Transverse colon (tissue), 4 donors: Measurements from ENCODE around the gene KTI12. TPM values are rescaled to one million over a fixed set of nuclear protein-coding genes. Genes with fewer than 3 reads are reported as not detected.
A peak's percentile ranks its signal among the peaks of the same experiment; 100 is the strongest.

Experiments
- DNase-seq: peaks from one replicate; pipeline ENCODE4 v3.0.0-alpha.2; 2019
- H3K27ac ChIP-seq, 4 donors: fragments of 200-600 bp; sonication (generic); 2 replicates each; pipeline ENCODE4 v1.5.1; 2016 to 2018; ENCODE audit warnings: inconsistent platforms in 4 of 4
- H3K27me3 ChIP-seq: fragments of 200-600 bp; sonication (generic); 2 replicates; pipeline ENCODE4 v1.5.1; 2017; ENCODE audit warnings: inconsistent platforms
- H3K36me3 ChIP-seq, 4 donors: fragments of 200-600 bp; sonication (generic); 2 replicates each; pipeline ENCODE4 v1.5.1; 2017 to 2019; ENCODE audit warnings: inconsistent platforms in 4 of 4
- H3K4me1 ChIP-seq, 4 donors: fragments of 200-600 bp; sonication (generic); 2 replicates each; pipeline ENCODE4 v1.5.1; 2017 to 2020; ENCODE audit warnings: inconsistent platforms in 4 of 4
- H3K4me3 ChIP-seq, 4 donors: fragments of 200-600 bp; sonication (generic); 1 replicate in 1 of 4; 2 replicates in 3 of 4; pipeline versions ENCODE4 v1.5.1 to v1.6.1; 2017 to 2019; ENCODE audit warnings: inconsistent platforms in 4 of 4
- H3K9me3 ChIP-seq, 2 donors: fragments of 200-600 bp; sonication (generic); 2 replicates each; pipeline ENCODE4 v1.5.1; 2017 to 2019; ENCODE audit warnings: inconsistent platforms in 2 of 2
- EP300 ChIP-seq: sonication (generic); formaldehyde crosslinking; IDR thresholded peaks from one replicate; pipeline ENCODE4 v1.6.1; 2017; ENCODE audit warnings: antibody characterized with exemption, low read depth
- POLR2A ChIP-seq: fragments of 450-650 bp; IDR thresholded peaks from one replicate; pipeline ENCODE4 v1.6.1; 2016; ENCODE audit warnings: antibody characterized with exemption, mild to moderate bottlenecking, moderate library complexity
- POLR2AphosphoS5 ChIP-seq, 3 donors: sonication (generic); formaldehyde crosslinking; IDR thresholded peaks; one replicate each; pipeline ENCODE4 v1.6.1; 2016; ENCODE audit warnings: antibody characterized with exemption in 3 of 3
- WGBS, 2 donors: methylation state at CpG; one replicate each; pipeline ENCODE4 v1.1.5; 2018; ENCODE audit warnings: low coverage in 1 of 2; 5-methylcytosine and 5-hydroxymethylcytosine counted together
- in situ Hi-C, 4 donors: fragments of 200-750 bp; cut with MboI; loops; one replicate each; pipeline versions ENCODE4 v1.15.0 to v1.15.1; 2017; ENCODE audit warnings: low sequenced_read_pairs in 3 of 4, low pct_ligation_motif_present in 1 of 4, low pct_unique_long_range_greater_than_20kb in 1 of 4
- intact Hi-C: fragments of 100-400 bp; cut with DNase I; formaldehyde crosslinking; loops from one replicate; pipeline ENCODE4 v1.15.1; 2023; ENCODE audit warnings: low total_unique reads
- total RNA-seq, 4 donors: library from RNA; depleted of rRNA; stranded (reverse); fragments of >200 nt; gene quantifications; one replicate each; pipeline ENCODE4 v1.1.0, GENCODE V29; 2016
- TF ChIP-seq, protein P1 (sequence below), 5 experiments: fragments of 200-600 bp in 3 of 5; fragments of 450-650 bp in 2 of 5; sonication (generic) in 3 of 5; IDR thresholded peaks; 1 replicate in 2 of 5; 2 replicates in 3 of 5; pipeline ENCODE4 v1.5.1; 2016 to 2017; ENCODE audit warnings: antibody characterized with exemption in 5 of 5, inconsistent platforms in 3 of 5, mild to moderate bottlenecking in 2 of 5, moderate library complexity in 1 of 5

KTI12 gene
- total RNA-seq, 4 donors from 2014 or later: 1.8 to 7.9 (median 7.3) TPM; not detected in 1

DNA sequence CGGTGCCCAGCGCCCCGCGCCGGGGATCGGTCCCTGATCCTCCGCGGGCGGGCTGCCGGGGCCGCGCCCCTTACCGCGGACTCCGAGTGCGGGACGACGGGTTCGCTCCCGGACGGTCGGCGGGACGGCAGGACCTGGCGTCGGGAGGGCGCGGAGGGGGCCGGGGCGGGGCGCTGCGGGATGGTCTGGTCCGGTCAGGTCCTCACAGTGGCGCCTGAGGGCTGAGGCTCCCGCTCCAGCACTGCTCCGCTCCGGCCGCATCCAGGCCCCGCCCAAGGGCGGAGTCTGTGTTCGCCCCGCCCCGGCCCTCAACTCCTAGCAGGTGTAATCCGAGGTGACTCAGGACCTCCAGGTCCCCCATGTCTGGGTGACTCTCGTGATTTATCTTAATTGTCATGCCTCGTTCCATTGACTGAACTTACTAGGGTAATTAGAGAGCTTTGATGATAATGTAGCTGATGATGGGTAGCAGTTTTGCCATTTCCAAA, 43.1 kb downstream of the KTI12 start, which contains the start of gene RAB3B:
RAB3B (minus strand) TSS at position 223 of the 488 bp plus-strand sequence. CDS start 13,583 bp downstream, outside the sequence.
- Histone ChIP-seq H3K27ac (no peak within 1 kb of the TSS), H3K27me3 (peaks cover 49% of the 10 kb centered on the region), H3K4me1 (peaks cover 0 to 6% (median 4%) of the 10 kb centered on the region in 4 donors), H3K9me3 (no peaks in the 10 kb centered on the region), H3K36me3 (no peaks in the 10 kb centered on the region), H3K4me3 (peak within 1 kb of the TSS; percentile 23 to 53 (median 40))
- intact Hi-C loops: no loop called here
- in situ Hi-C loops: loop anchor here in 2 of 4 donors (10.0 kb wide), 1 partner anchor 86 kb away; no protein-coding TSS in a partner anchor
- TF ChIP-seq POLR2AphosphoS5 (IDR thresholded peaks at IDR 0.05) (no peak), EP300 (no peak), POLR2A (no peak)
- TF ChIP-seq, protein P1, sequence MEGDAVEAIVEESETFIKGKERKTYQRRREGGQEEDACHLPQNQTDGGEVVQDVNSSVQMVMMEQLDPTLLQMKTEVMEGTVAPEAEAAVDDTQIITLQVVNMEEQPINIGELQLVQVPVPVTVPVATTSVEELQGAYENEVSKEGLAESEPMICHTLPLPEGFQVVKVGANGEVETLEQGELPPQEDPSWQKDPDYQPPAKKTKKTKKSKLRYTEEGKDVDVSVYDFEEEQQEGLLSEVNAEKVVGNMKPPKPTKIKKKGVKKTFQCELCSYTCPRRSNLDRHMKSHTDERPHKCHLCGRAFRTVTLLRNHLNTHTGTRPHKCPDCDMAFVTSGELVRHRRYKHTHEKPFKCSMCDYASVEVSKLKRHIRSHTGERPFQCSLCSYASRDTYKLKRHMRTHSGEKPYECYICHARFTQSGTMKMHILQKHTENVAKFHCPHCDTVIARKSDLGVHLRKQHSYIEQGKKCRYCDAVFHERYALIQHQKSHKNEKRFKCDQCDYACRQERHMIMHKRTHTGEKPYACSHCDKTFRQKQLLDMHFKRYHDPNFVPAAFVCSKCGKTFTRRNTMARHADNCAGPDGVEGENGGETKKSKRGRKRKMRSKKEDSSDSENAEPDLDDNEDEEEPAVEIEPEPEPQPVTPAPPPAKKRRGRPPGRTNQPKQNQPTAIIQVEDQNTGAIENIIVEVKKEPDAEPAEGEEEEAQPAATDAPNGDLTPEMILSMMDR (IDR thresholded peaks at IDR 0.05): no peak
- WGBS, 2 donors: 1% methylated on average over 37 of the region's 46 CpGs; no CpG with 5 or more reads in 1 of the 2 donors
- peak; percentile 81 for DNase-seq

DNA sequence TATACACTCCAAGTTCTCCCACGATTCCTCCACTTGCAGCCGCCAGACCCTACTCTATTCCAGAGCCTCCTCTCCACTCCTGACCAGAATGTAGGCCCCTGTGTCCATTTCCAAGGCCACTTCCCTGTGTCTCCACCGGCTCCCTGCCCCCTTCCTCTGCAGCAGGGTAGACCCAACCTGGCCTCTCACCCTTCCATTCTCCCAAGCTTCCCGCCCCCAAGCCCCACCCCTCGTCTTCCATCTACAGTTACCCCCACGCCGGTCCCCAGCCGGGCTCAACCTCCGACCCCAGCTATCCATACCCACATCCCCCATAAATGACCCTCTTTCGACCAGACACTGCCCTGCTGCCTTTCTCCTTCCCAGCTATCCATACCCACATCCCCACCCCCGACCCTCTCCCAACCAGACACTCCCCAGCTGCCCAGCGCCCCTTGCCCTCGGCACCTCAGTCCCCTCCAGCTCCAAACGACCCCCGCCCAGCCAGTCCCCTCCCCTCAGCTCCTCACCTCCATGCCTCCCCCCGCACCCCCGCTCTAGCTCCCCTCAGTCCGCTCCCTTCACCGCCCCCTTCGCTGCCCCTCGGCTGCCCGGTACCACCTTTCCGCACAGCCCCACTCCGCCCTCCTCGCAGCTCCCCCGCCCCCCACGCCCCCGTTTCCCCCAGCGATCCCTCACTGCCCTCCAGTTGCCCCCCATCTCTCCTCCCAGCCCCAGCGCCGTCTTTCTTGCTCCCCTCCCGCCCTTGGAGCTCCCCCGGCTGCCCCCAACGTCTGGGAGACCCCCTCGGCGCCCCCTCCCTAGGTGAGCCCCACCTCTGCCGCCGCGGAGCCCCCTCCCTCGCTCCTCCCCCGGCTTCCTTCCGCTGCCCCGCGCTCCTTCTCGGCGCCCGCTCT, 43.8 kb downstream of the KTI12 start:
- 42 to 61% methylated on average over 15 to 22 of the region's 47 CpGs for WGBS, 2 donors
- DNase-seq: no peak
- TF ChIP-seq POLR2AphosphoS5 (IDR thresholded peaks at IDR 0.05) (no peak), POLR2A (no peak), EP300 (no peak)
- TF ChIP-seq, protein P1 (IDR thresholded peaks at IDR 0.05): no peak
- Histone ChIP-seq H3K27me3 (peaks cover 49% of the 10 kb centered on the region), H3K4me1 (peaks cover 0 to 6% (median 4%) of the 10 kb centered on the region in 4 donors), H3K4me3 (peak overlapping the region; percentile 23 to 53 (median 40)), H3K36me3 (no peaks in the 10 kb centered on the region), H3K27ac (no peak overlapping the region), H3K9me3 (no peaks in the 10 kb centered on the region)
- in situ Hi-C loops: loop anchor here in 2 of 4 donors (10.0 kb wide), 1 partner anchor 85 kb away; no protein-coding TSS in a partner anchor
- intact Hi-C loops: no loop called here

DNA sequence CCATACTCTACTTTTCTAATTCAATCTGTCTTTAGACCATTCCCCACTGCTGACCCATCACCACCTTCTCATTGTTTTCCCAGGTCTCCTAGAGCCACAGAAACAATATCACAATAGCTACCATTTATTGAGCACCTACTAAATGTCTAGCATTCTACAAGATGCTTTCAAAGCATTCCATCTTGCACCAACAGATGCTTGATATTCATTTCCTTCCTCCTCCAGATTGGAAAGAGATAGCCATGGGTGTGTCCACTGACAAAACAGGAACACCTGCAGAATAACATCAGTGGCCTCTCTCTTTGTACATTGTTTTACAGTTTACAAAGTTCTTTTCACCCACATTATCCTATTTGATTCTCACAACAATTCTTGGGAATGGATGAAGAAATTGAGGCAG, 45.4 kb downstream of the KTI12 start:
- in situ Hi-C loops: no loop called here
- no peaks in the 10 kb centered on the region for H3K9me3 ChIP-seq
- H3K4me1 ChIP-seq: peaks cover 0 to 6% (median 4%) of the 10 kb centered on the region in 4 donors
- no peak overlapping the region for H3K27ac ChIP-seq
- intact Hi-C loops: no loop called here
- peaks cover 41% of the 10 kb centered on the region for H3K27me3 ChIP-seq
- no peak for DNase-seq
- TF ChIP-seq, protein P1 (IDR thresholded peaks at IDR 0.05): no peak
- TF ChIP-seq EP300: no peak
- TF ChIP-seq POLR2AphosphoS5 (IDR thresholded peaks at IDR 0.05): no peak
- no peak for TF ChIP-seq POLR2A
- H3K4me3 ChIP-seq: no peak overlapping the region
- H3K36me3 ChIP-seq: no peaks in the 10 kb centered on the region

DNA sequence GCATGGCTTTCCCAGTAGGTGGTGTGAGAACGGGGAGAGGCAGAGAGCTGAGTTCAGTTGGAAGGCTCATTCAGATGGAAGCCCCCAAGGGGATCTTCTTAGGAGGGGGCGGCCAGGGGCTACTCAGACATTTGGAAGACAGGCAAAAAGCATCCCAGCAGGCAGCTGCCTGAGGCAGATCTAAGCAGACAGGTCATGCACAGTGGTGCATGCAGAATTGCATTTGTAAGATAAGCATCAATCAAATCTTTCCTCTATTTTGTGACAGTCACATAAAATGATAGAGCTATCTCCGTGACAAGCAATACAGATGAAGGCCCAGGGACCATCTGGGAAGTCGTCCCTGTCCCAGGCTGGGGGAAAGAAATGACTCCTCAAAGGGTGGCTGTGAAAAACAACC, 46.9 kb downstream of the KTI12 start:
- no peak for DNase-seq
- 84% methylated on average over 4 of the region's 4 CpGs; no CpG with 5 or more reads in 1 of the 2 donors for WGBS, 2 donors
- in situ Hi-C loops (no loop called here), intact Hi-C loops (no loop called here)
- peaks cover 0 to 6% (median 4%) of the 10 kb centered on the region in 4 donors for H3K4me1 ChIP-seq
- H3K9me3 ChIP-seq: no peaks in the 10 kb centered on the region
- H3K36me3 ChIP-seq: no peaks in the 10 kb centered on the region
- no peak overlapping the region for H3K4me3 ChIP-seq
- H3K27me3 ChIP-seq: peaks cover 26% of the 10 kb centered on the region
- no peak overlapping the region for H3K27ac ChIP-seq
- TF ChIP-seq, protein P1 (IDR thresholded peaks at IDR 0.05): no peak
